HFFc6 (cell line): Measurements from ENCODE around the gene EPHA2. TPM values are rescaled to one million over a fixed set of nuclear protein-coding genes. Genes with fewer than 3 reads are reported as not detected.

Experiments used
- DNase-seq: peaks from one replicate; pipeline ENCODE4 v3.0.0-alpha.2; 2018
- H3K27ac Mint-ChIP-seq: 2 replicates; pipeline ENCODE4 v1.8.0; 2020; ENCODE audit warnings: mild to moderate bottlenecking, mixed read lengths
- H3K27me3 Mint-ChIP-seq: 2 replicates; pipeline ENCODE4 v1.8.0; 2021; ENCODE audit warnings: mild to moderate bottlenecking, moderate library complexity, mixed read lengths; ENCODE audit not compliant: insufficient read depth
- H3K36me3 Mint-ChIP-seq: 2 replicates; pipeline ENCODE4 v1.8.0; 2021; ENCODE audit warnings: low read depth, mixed read lengths
- H3K4me1 Mint-ChIP-seq: 2 replicates; pipeline ENCODE4 v1.8.0; 2020; ENCODE audit warnings: low read depth, mixed read lengths
- H3K4me3 Mint-ChIP-seq: 2 replicates; pipeline ENCODE4 v1.8.0; 2020; ENCODE audit warnings: mild to moderate bottlenecking, moderate library complexity, mixed read lengths
- H3K9me3 Mint-ChIP-seq: 2 replicates; pipeline ENCODE4 v1.8.0; 2020; ENCODE audit warnings: mild to moderate bottlenecking, mixed read lengths
- total RNA-seq, 6 experiments: library from RNA; stranded (reverse); fragmentation: NEBNext Ultra II Directional; extraction: Animal tissue kit (Norgen Biotek cat#: 25700); gene quantifications; 2 replicates in 1 of 6; 3 replicates in 5 of 6; pipeline ENCODE4 v1.2.3, GENCODE V29; 2021
- TF ChIP-seq, protein P1 (sequence below): fragments of 200-600 bp; sonication (generic); IDR thresholded peaks from 2 replicates; pipeline ENCODE4 v1.5.0; 2021; ENCODE audit warnings: antibody characterized with exemption, mild to moderate bottlenecking

EPHA2 gene
- total RNA-seq, 6 experiments from 2014 or later = 77.3 to 106 (median 81.2) TPM

DNA sequence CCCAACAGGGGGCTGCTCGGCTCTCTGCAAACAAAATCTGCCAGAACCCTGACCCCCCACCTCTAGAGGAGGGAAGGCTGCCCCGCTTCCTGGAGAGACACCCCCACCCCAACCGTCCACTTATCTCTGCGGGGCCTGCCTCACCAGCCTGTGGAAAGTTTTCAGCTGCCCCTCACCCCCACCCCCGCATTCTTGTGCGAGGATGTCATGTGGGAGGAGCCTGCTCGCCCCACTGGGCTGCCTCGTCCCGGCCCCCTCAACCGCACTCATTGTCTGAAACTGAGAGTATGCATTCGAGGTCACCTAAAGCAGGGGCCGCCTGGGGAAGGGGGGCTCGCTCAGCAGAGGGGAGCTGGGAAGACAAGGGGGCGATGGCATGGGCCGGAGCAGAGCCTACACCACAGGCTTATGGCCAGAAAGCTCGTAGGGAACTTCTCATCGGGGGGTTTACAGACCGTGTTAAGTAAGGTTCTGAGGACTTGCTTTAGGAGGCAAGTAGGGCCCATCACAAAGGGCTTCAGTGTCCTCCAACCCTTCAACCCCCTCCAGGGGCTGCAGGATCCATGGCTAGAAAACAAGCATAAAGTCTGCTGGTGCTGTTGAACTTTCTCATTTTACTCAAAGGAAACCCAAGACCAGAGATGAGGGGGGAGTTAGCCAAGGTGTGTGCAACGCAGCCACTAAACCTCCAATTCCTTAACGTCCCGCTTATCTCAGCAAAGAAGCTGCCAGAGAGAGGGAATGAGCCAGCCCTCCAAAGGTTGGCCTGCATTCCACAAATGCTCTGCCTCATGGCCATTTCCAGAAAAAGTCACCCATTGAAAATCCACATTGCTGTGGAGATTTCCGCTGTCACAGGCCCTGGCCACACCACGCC is 9.4 kb downstream of the EPHA2 start:
- peak overlapping the region; percentile 82 for H3K4me3 Mint-ChIP-seq
- peak overlapping the region; percentile 98 for H3K27ac Mint-ChIP-seq
- H3K27me3 Mint-ChIP-seq = peaks cover 6% of the 10 kb centered on the region
- no peaks in the 10 kb centered on the region for H3K9me3 Mint-ChIP-seq
- peak; percentile 88 for DNase-seq
- H3K36me3 Mint-ChIP-seq = peaks cover 48% of the 10 kb centered on the region
- TF ChIP-seq, protein P1, sequence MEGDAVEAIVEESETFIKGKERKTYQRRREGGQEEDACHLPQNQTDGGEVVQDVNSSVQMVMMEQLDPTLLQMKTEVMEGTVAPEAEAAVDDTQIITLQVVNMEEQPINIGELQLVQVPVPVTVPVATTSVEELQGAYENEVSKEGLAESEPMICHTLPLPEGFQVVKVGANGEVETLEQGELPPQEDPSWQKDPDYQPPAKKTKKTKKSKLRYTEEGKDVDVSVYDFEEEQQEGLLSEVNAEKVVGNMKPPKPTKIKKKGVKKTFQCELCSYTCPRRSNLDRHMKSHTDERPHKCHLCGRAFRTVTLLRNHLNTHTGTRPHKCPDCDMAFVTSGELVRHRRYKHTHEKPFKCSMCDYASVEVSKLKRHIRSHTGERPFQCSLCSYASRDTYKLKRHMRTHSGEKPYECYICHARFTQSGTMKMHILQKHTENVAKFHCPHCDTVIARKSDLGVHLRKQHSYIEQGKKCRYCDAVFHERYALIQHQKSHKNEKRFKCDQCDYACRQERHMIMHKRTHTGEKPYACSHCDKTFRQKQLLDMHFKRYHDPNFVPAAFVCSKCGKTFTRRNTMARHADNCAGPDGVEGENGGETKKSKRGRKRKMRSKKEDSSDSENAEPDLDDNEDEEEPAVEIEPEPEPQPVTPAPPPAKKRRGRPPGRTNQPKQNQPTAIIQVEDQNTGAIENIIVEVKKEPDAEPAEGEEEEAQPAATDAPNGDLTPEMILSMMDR = no peak
- H3K4me1 Mint-ChIP-seq = peaks cover 98% of the 10 kb centered on the region

DNA sequence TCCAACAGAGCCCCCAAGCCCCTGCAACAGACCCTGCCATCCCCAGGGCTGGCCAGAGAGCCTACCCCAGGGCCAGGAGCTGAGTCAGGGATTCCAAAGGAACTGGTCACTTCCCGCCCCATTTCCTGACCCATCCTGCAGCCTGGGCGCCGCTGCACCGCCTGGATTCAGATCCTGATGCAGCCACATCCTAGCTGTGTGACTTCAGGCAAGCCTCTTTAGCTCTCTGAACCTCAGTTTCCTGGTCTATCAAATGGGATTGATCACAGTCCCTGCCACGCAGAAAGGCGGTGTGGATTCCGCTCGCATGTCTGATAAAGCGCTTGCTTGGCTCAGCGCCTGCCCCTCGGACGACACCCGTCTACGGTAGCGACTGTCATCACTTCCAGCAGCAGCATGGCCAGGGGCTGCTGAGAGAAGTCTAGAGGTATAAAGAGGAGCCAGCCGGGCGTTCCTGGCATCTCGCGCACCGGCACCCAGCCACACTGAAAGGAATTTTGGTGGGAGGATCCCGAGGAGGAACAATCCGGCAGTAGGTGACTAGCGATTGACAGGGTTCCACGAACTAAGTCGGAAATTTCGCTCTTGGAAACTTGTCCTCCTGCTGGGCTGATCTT is 10.1 kb downstream of the EPHA2 start:
- H3K4me3 Mint-ChIP-seq = peak overlapping the region; percentile 82
- peaks cover 6% of the 10 kb centered on the region for H3K27me3 Mint-ChIP-seq
- peaks cover 52% of the 10 kb centered on the region for H3K36me3 Mint-ChIP-seq
- TF ChIP-seq, protein P1 = no peak
- peak; percentile 95 for DNase-seq
- peak overlapping the region; percentile 98 for H3K27ac Mint-ChIP-seq
- peaks cover 98% of the 10 kb centered on the region for H3K4me1 Mint-ChIP-seq
- H3K9me3 Mint-ChIP-seq = no peaks in the 10 kb centered on the region

DNA sequence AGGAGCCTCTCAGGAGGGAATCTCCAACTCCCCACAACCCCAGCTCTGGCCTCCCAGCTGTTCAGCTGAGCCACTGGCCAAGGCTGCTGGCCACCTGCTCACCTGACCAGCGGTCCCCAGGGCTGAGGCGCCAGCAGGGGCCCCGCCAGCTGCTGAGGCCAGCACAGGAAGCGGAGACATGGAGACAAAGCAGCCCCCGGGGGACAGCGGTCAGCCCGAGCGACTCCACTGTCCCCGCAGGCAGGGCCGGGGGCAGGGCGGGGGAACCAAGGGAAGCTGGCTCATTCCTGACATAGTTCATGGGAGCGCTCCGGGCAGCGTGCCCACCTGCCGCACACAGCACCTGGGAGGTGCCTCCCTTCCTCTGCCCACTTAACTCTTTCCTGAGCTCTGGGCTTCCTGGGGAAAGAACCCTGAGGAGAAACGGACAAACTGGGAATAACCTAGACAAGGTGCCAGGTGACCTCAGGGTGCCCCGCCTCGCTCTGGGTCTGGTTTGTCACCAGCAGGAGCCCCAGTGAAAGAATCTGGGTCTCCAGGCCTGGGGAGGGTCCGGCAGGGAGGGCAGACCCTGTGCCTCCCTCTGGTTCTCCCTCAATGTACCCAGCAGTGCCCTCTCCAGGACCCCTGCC is 10.7 kb downstream of the EPHA2 start:
- DNase-seq = peak; percentile 65
- H3K27ac Mint-ChIP-seq = peak overlapping the region; percentile 98
- H3K4me3 Mint-ChIP-seq = peak overlapping the region; percentile 82
- peaks cover 99% of the 10 kb centered on the region for H3K4me1 Mint-ChIP-seq
- H3K27me3 Mint-ChIP-seq = peaks cover 6% of the 10 kb centered on the region
- H3K9me3 Mint-ChIP-seq = no peaks in the 10 kb centered on the region
- TF ChIP-seq, protein P1 = no peak
- peaks cover 52% of the 10 kb centered on the region for H3K36me3 Mint-ChIP-seq

DNA sequence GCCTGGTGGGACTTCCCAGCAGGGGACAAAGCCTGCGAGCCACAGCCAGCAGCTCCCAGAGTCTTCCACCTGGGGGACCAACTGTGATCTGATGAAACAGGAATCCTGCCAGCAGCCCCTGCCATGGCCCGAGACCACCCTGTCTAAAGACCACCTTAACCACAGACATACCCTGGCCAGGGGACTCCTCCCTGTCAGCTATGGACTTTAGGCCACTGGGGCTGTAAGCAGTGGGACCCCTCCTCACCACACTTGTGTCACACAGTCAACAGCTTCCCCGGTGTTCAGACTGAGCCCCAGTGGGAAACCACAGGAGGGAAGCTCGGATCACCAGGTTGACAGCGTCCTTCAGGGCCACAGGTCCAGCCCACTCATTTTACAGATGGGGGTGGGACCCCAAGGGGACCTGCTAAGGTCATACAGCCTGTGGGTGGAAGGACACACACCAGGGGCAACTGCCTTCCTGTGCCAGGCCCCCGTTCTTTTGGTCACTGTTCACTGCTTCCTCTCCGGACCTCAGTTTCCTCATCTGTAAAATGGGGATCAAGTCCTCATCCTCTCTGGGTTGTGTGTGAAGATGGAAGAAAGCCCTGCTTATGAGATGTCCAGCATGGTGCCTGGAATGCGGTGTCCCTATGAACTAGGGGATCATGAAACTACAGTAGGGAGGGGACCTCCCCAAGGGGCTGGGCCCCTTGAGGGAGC is 11.4 kb downstream of the EPHA2 start:
- H3K4me3 Mint-ChIP-seq = peak overlapping the region; percentile 74
- H3K27me3 Mint-ChIP-seq = peaks cover 7% of the 10 kb centered on the region
- TF ChIP-seq, protein P1 = no peak
- peak overlapping the region; percentile 98 for H3K27ac Mint-ChIP-seq
- H3K9me3 Mint-ChIP-seq = no peaks in the 10 kb centered on the region
- peaks cover 99% of the 10 kb centered on the region for H3K4me1 Mint-ChIP-seq
- DNase-seq = no peak
- H3K36me3 Mint-ChIP-seq = peaks cover 46% of the 10 kb centered on the region
